H9 (cell line): Measurements from ENCODE around the gene CCT7. TPM values are rescaled to one million over a fixed set of nuclear protein-coding genes. Genes with fewer than 3 reads are reported as not detected.
A peak's percentile ranks its signal among the peaks of the same experiment; 100 is the strongest.

Experiments used
- DNase-seq: peaks from one replicate; pipeline ENCODE4 v3.0.0-alpha.2; 2017
- H2AFZ ChIP-seq: one replicate; pipeline ENCODE4 v1.6.1; 2013; ENCODE audit warnings: mild to moderate bottlenecking, low read length, control low read depth, moderate library complexity
- H2AK5ac ChIP-seq: 2 replicates; pipeline ENCODE4 v1.6.1; 2013; ENCODE audit warnings: low read length, control low read depth, mixed read lengths; ENCODE audit not compliant: insufficient read length
- H2BK120ac ChIP-seq: one replicate; pipeline ENCODE4 v1.6.1; 2013; ENCODE audit warnings: low read depth, mild to moderate bottlenecking, low read length, control low read depth, inconsistent platforms; ENCODE audit not compliant: poor library complexity, severe bottlenecking
- H2BK12ac ChIP-seq: 2 replicates; pipeline ENCODE4 v1.6.1; 2013; ENCODE audit warnings: low read length, control low read depth, mixed read lengths, low read depth; ENCODE audit not compliant: insufficient read length
- H2BK15ac ChIP-seq: 2 replicates; pipeline ENCODE4 v1.6.1; 2013; ENCODE audit warnings: low read depth, low read length, control low read depth
- H2BK20ac ChIP-seq: one replicate; pipeline ENCODE4 v1.6.1; 2013; ENCODE audit warnings: low read depth, mild to moderate bottlenecking, low read length, control low read depth, inconsistent platforms; ENCODE audit not compliant: poor library complexity, severe bottlenecking
- H2BK5ac ChIP-seq: 2 replicates; pipeline ENCODE4 v1.6.1; 2013; ENCODE audit warnings: low read length, control low read depth, mixed read lengths; ENCODE audit not compliant: insufficient read length
- H3K14ac ChIP-seq: 2 replicates; pipeline ENCODE4 v1.6.1; 2013; ENCODE audit warnings: low read length, control low read depth; ENCODE audit not compliant: insufficient read depth
- H3K18ac ChIP-seq: 2 replicates; pipeline ENCODE4 v1.6.1; 2013; ENCODE audit warnings: low read depth, mild to moderate bottlenecking, mixed read lengths, low read length, control low read depth; ENCODE audit not compliant: insufficient read length
- H3K23ac ChIP-seq: 2 replicates; pipeline ENCODE4 v1.6.1; 2013; ENCODE audit warnings: low read length, control low read depth, mixed read lengths, low read depth; ENCODE audit not compliant: insufficient read length
- H3K23me2 ChIP-seq: 2 replicates; pipeline ENCODE4 v1.6.1; 2013; ENCODE audit warnings: low read depth, mild to moderate bottlenecking, mixed read lengths, low read length, control low read depth; ENCODE audit not compliant: insufficient read length, poor library complexity, severe bottlenecking
- H3K27ac ChIP-seq: 2 replicates; pipeline ENCODE4 v1.5.1; 2013; ENCODE audit warnings: low read length, control low read depth, mixed read lengths, low read depth; ENCODE audit not compliant: insufficient read length
- H3K27me3 ChIP-seq: 2 replicates; pipeline ENCODE4 v1.6.1; 2013; ENCODE audit warnings: low read length, control low read depth, inconsistent platforms; ENCODE audit not compliant: insufficient read depth
- H3K4ac ChIP-seq: 2 replicates; pipeline ENCODE4 v1.6.1; 2013; ENCODE audit warnings: low read depth, mild to moderate bottlenecking, control low read depth, inconsistent platforms, low read length, moderate library complexity
- H3K4me1 ChIP-seq: 2 replicates; pipeline ENCODE4 v1.6.1; 2013; ENCODE audit warnings: low read length, control low read depth, inconsistent platforms; ENCODE audit not compliant: insufficient read depth
- H3K4me2 ChIP-seq: 2 replicates; pipeline ENCODE4 v1.6.1; 2013; ENCODE audit warnings: low read length, control low read depth, mixed read lengths; ENCODE audit not compliant: insufficient read length, insufficient read depth
- H3K56ac ChIP-seq: 2 replicates; pipeline ENCODE4 v1.6.1; 2013; ENCODE audit warnings: low read depth, mild to moderate bottlenecking, mixed read lengths, low read length, control low read depth; ENCODE audit not compliant: insufficient read length
- H3K79me1 ChIP-seq: 2 replicates; pipeline ENCODE4 v1.6.1; 2013; ENCODE audit warnings: low read depth, mild to moderate bottlenecking, moderate library complexity, low read length, control low read depth, inconsistent platforms; ENCODE audit not compliant: insufficient read depth, poor library complexity, severe bottlenecking
- H3K79me2 ChIP-seq: 2 replicates; pipeline ENCODE4 v1.6.1; 2013; ENCODE audit warnings: low read length, control low read depth, inconsistent platforms; ENCODE audit not compliant: insufficient read depth
- H3K9ac ChIP-seq: 2 replicates; pipeline ENCODE4 v1.6.1; 2013; ENCODE audit warnings: low read length, control low read depth, mixed read lengths; ENCODE audit not compliant: insufficient read length; ENCODE audit errors: extremely low read depth
- H3K9me3 ChIP-seq: one replicate; pipeline ENCODE4 v1.6.1; 2013; ENCODE audit warnings: low read depth, low read length, inconsistent platforms; ENCODE audit not compliant: control insufficient read depth
- H3T11ph ChIP-seq: one replicate; pipeline ENCODE4 v1.6.1; 2013; ENCODE audit warnings: mild to moderate bottlenecking, low read length, control low read depth, inconsistent platforms
- H4K20me1 ChIP-seq: one replicate; pipeline ENCODE4 v1.6.1; 2013; ENCODE audit not compliant: control insufficient read depth, insufficient read length, insufficient read depth
- H4K5ac ChIP-seq: 2 replicates; pipeline ENCODE4 v1.6.1; 2013; ENCODE audit warnings: low read depth, mild to moderate bottlenecking, mixed read lengths, low read length, control low read depth; ENCODE audit not compliant: insufficient read length
- H4K8ac ChIP-seq: replicated peaks from 2 replicates; pipeline ENCODE4 v1.6.1; 2013; ENCODE audit warnings: low read length, control low read depth, mixed read lengths, low read depth; ENCODE audit not compliant: insufficient read length
- H4K91ac ChIP-seq: 2 replicates; pipeline ENCODE4 v1.6.1; 2013; ENCODE audit warnings: low read depth, mild to moderate bottlenecking, moderate library complexity, mixed read lengths, low read length, control low read depth; ENCODE audit not compliant: insufficient read length
- H3K27ac Mint-ChIP-seq, 3 experiments: 2 replicates in 2 of 3; 3 replicates in 1 of 3; pipeline ENCODE4 v1.8.0; 2020 to 2021; ENCODE audit warnings: mixed read lengths in 3 of 3, mild to moderate bottlenecking in 1 of 3, moderate library complexity in 1 of 3
- H3K27me3 Mint-ChIP-seq: 2 replicates; pipeline ENCODE4 v1.8.0; 2021; ENCODE audit warnings: low read depth, mild to moderate bottlenecking, moderate library complexity, mixed read lengths
- H3K36me3 Mint-ChIP-seq, 3 experiments: 2 replicates in 2 of 3; 3 replicates in 1 of 3; pipeline ENCODE4 v1.8.0; 2020 to 2021; ENCODE audit warnings: low read depth in 3 of 3, mixed read lengths in 3 of 3; ENCODE audit not compliant: insufficient read depth in 1 of 3
- H3K4me1 Mint-ChIP-seq, 2 experiments: 2 replicates each; pipeline ENCODE4 v1.8.0; 2020; ENCODE audit warnings: mixed read lengths in 2 of 2
- H3K4me3 Mint-ChIP-seq, 2 experiments: 2 replicates in 1 of 2; 3 replicates in 1 of 2; pipeline ENCODE4 v1.8.0; 2020 to 2021; ENCODE audit warnings: mild to moderate bottlenecking in 2 of 2, mixed read lengths in 2 of 2, moderate library complexity in 1 of 2
- H3K9me3 Mint-ChIP-seq, 2 experiments: 2 replicates in 1 of 2; 3 replicates in 1 of 2; pipeline ENCODE4 v1.8.0; 2020; ENCODE audit warnings: mild to moderate bottlenecking in 2 of 2, mixed read lengths in 2 of 2, moderate library complexity in 1 of 2
- CTCF ChIP-seq: fragments of 200-600 bp; sonication (generic); conservative IDR thresholded peaks from 3 replicates; pipeline ENCODE4 v1.8.0; 2021; ENCODE audit warnings: antibody characterized with exemption, mild to moderate bottlenecking
- WGBS: extraction: QIAGEN DNeasy Blood & Tissue Kit; methylation state at CpG from one replicate; pipeline ENCODE4 v1.1.7; 2013; ENCODE audit warnings: missing lambda C conversion rate, low lambda C conversion rate, mixed read lengths; ENCODE audit not compliant: insufficient read length; ENCODE audit errors: extremely low coverage; 5-methylcytosine and 5-hydroxymethylcytosine counted together
- total RNA-seq: library from RNA; stranded (reverse); gene quantifications from 2 replicates; pipeline ENCODE4 v1.2.1, GENCODE V29; 2021

The CCT7 gene
- total RNA-seq, 1 experiment from 2014 or later, result 500 TPM

DNA sequence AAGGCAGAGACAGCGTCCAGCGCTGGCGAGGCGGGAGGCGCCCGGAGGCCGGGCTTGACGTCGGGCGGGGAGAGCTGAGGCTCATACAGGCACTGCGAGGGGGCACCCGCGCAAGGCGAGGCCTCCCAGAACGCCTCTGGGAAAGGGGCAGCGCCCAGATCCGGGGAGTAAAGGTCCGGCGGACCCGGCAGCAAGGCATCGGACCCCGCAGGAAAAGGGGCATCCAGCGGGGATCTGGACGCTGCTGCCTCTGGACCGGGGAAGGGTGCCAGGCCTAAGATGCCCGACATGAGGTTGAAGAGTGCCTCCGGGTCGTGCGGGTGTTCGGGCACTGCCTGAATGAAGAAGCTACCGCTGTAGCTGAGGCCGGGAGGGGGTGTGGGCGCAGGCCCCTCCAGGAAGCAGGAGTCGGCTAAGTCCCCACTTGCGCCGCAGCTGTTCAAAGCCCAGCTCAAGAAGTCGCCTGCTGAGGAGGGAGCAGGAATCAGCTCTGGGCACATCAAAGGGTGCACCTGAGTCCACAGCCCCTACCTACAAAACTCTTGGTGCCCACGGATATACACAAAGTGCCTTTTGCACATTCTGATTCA lies 58.3 kb downstream of the CCT7 start:
- Histone ChIP-seq H4K20me1 (no peaks in the 10 kb centered on the region), H3T11ph (no peak overlapping the region), H2AFZ (no peak overlapping the region), H3K18ac (no peak overlapping the region), H4K8ac (no peak overlapping the region), H3K27ac (no peak overlapping the region), H3K79me1 (no peaks in the 10 kb centered on the region), H2AK5ac (no peak overlapping the region), H3K27me3 (peaks cover 38% of the 10 kb centered on the region), H3K4me1 (no peaks in the 10 kb centered on the region), H3K56ac (no peak overlapping the region), H3K9me3 (no peaks in the 10 kb centered on the region), H2BK120ac (no peak overlapping the region), H4K5ac (no peak overlapping the region), H3K4ac (no peak overlapping the region), H3K4me2 (peak overlapping the region; percentile 63), H3K79me2 (no peaks in the 10 kb centered on the region), H3K23ac (no peak overlapping the region), H2BK12ac (no peak overlapping the region), H2BK5ac (no peak overlapping the region), H2BK15ac (no peak overlapping the region), H3K14ac (no peak overlapping the region), H4K91ac (no peak overlapping the region), H3K9ac (no peak overlapping the region), H3K23me2 (peaks cover 17% of the 10 kb centered on the region), H2BK20ac (no peak overlapping the region)
- Mint-ChIP-seq H3K4me1 (peaks cover 10 to 19% of the 10 kb centered on the region in 2 experiments), H3K4me3 (peak overlapping the region; percentile 67 to 80), H3K27me3 (peaks cover 97% of the 10 kb centered on the region), H3K36me3 (no peaks in the 10 kb centered on the region; a peak in 1 of 7 replicates), H3K27ac (no peak overlapping the region), H3K9me3 (peaks cover 0 to 2% of the 10 kb centered on the region in 2 experiments; a peak in 2 of 5 replicates)
- DNase-seq, result no peak
- TF ChIP-seq CTCF, result no peak
- no CpG with 5 or more reads among the region's 38 CpGs for WGBS
